ENCODE results near the gene RBCK1.
"Not testable (repeated sequence)": the region's sequence is repeated elsewhere in the genome, so short reads cannot be mapped to it uniquely, and the experiment has no call there.

RBCK1 gene

GRCh38 chr20:440636-441035 is 32.5 kb downstream of the RBCK1 start:
- H3K4me3 ChIP-seq = no peak overlapping the region
- H3K27me3 ChIP-seq = no peaks in the 10 kb centered on the region
- TF ChIP-seq CTCF (IDR thresholded peaks at IDR 0.05) = no peak
- H3K4me1 ChIP-seq = peaks cover 0 to 11% (median 3%) of the 10 kb centered on the region in 4 donors
- intact Hi-C loops (cut with DNase I; ENCODE audit: low total_unique reads) = no loop called here
- H3K9me3 ChIP-seq = no peaks in the 10 kb centered on the region
- H3K27ac ChIP-seq = no peak overlapping the region
- H3K36me3 ChIP-seq = peaks cover 75 to 96% (median 77%) of the 10 kb centered on the region in 3 donors
- no peak for DNase-seq

GRCh38 chr20:443223-443775 is 35.2 kb downstream of the RBCK1 start:
- peaks cover 50 to 81% (median 63%) of the 10 kb centered on the region in 3 donors for H3K36me3 ChIP-seq
- DNase-seq = no peak
- no peaks in the 10 kb centered on the region for H3K27me3 ChIP-seq
- H3K4me3 ChIP-seq = no peak overlapping the region
- intact Hi-C loops (cut with DNase I; ENCODE audit: low total_unique reads) = no loop called here
- TF ChIP-seq CTCF (IDR thresholded peaks at IDR 0.05) = no peak
- H3K27ac ChIP-seq = no peak overlapping the region
- H3K9me3 ChIP-seq = no peaks in the 10 kb centered on the region
- H3K4me1 ChIP-seq = peaks cover 0 to 12% (median 3%) of the 10 kb centered on the region in 4 donors

GRCh38 chr20:444117-444516 is 36.0 kb downstream of the RBCK1 start:
- Histone ChIP-seq H3K27me3 (no peaks in the 10 kb centered on the region), H3K4me1 (peaks cover 0 to 12% (median 3%) of the 10 kb centered on the region in 4 donors), H3K4me3 (no peak overlapping the region), H3K27ac (no peak overlapping the region), H3K9me3 (no peaks in the 10 kb centered on the region), H3K36me3 (peaks cover 43 to 73% (median 54%) of the 10 kb centered on the region in 3 donors)
- no peak for TF ChIP-seq CTCF (IDR thresholded peaks at IDR 0.05)
- no peak for DNase-seq
- intact Hi-C loops (cut with DNase I; ENCODE audit: low total_unique reads) = no loop called here

- Histone ChIP-seq H3K4me3 (no peak overlapping the region), H3K27ac (no peak overlapping the region), H3K36me3 (peaks cover 41 to 64% (median 46%) of the 10 kb centered on the region in 3 donors), H3K9me3 (no peaks in the 10 kb centered on the region), H3K27me3 (no peaks in the 10 kb centered on the region), H3K4me1 (peaks cover 0 to 12% (median 3%) of the 10 kb centered on the region in 4 donors)
- TF ChIP-seq CTCF (IDR thresholded peaks at IDR 0.05) = no peak
- DNase-seq = no peak
- intact Hi-C loops (cut with DNase I; ENCODE audit: low total_unique reads) = no loop called here
These were observed 36.8 kb downstream of the RBCK1 start for GRCh38 chr20:444862-445426.

GRCh38 chr20:445514-446336 is 37.6 kb downstream of the RBCK1 start:
- Histone ChIP-seq H3K27ac (no peak overlapping the region), H3K27me3 (no peaks in the 10 kb centered on the region), H3K9me3 (no peaks in the 10 kb centered on the region), H3K4me1 (peaks cover 0 to 12% (median 3%) of the 10 kb centered on the region in 4 donors), H3K36me3 (peaks cover 33 to 56% (median 38%) of the 10 kb centered on the region in 3 donors), H3K4me3 (no peak overlapping the region)
- no peak for TF ChIP-seq CTCF (IDR thresholded peaks at IDR 0.05)
- intact Hi-C loops (cut with DNase I; ENCODE audit: low total_unique reads) = no loop called here
- DNase-seq = no peak

GRCh38 chr20:452021-452420 is 43.9 kb downstream of the RBCK1 start:
- DNase-seq; H3K36me3 ChIP-seq; H3K9me3 ChIP-seq; H3K4me1 ChIP-seq; intact Hi-C loops (cut with DNase I; ENCODE audit: low total_unique reads); H3K27me3 ChIP-seq; H3K4me3 ChIP-seq; H3K27ac ChIP-seq: not testable (repeated sequence)
